ENCODE results near the gene NEXN. TPM values are rescaled to one million over a fixed set of nuclear protein-coding genes. Genes with fewer than 3 reads are reported as not detected.
A peak's percentile ranks its signal among the peaks of the same experiment; 100 is the strongest.

NEXN gene
- total RNA-seq, result 10 to 100 TPM in 5 of 9 donors, 1 to 10 TPM in 4; 6.5 to 24.2 (median 10.5) TPM
- polyA plus RNA-seq, result 10 to 100 TPM; 19.2 to 50.6 (median 50.2) TPM
- long read RNA-seq, donor 1, result 0 reads
- long read RNA-seq, donor 2, partial matches to known transcripts, result 0 of 3 reads
- long read RNA-seq, donor 2, other reads (novel, unspliced or antisense), result 0 of 3 reads
- long read RNA-seq, donor 3, result 0 reads
- long read RNA-seq, donor 4, partial matches to known transcripts, result 20 of 25 reads
- long read RNA-seq, donor 4, other reads (novel, unspliced or antisense), result 2 of 25 reads
- long read RNA-seq, donor 5, transcript NEXN-201 (12 exons, 3,195 nt), result major isoform, 25 of 45 reads
- long read RNA-seq, donor 5, partial matches to known transcripts, result 3 of 45 reads
- long read RNA-seq, donor 5, other reads (novel, unspliced or antisense), result 16 of 45 reads
- long read RNA-seq, donor 6, partial matches to known transcripts, result 38 of 47 reads
- long read RNA-seq, donor 6, other reads (novel, unspliced or antisense), result 8 of 47 reads
- long read RNA-seq, donor 7, partial matches to known transcripts, result 0 of 1 reads
- long read RNA-seq, donor 7, other reads (novel, unspliced or antisense), result 0 of 1 reads
- long read RNA-seq, donor 8, partial matches to known transcripts, result 0 of 2 reads
- long read RNA-seq, donor 8, other reads (novel, unspliced or antisense), result 0 of 2 reads
- long read RNA-seq, donor 9, result 0 reads
- long read RNA-seq, donor 10, result 0 reads

- TF ChIP-seq POLR2A (IDR thresholded peaks at IDR 0.05), result peak; percentile 57 to 86
- TF ChIP-seq, protein P1, sequence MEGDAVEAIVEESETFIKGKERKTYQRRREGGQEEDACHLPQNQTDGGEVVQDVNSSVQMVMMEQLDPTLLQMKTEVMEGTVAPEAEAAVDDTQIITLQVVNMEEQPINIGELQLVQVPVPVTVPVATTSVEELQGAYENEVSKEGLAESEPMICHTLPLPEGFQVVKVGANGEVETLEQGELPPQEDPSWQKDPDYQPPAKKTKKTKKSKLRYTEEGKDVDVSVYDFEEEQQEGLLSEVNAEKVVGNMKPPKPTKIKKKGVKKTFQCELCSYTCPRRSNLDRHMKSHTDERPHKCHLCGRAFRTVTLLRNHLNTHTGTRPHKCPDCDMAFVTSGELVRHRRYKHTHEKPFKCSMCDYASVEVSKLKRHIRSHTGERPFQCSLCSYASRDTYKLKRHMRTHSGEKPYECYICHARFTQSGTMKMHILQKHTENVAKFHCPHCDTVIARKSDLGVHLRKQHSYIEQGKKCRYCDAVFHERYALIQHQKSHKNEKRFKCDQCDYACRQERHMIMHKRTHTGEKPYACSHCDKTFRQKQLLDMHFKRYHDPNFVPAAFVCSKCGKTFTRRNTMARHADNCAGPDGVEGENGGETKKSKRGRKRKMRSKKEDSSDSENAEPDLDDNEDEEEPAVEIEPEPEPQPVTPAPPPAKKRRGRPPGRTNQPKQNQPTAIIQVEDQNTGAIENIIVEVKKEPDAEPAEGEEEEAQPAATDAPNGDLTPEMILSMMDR (IDR thresholded peaks at IDR 0.05), result peak in 1 of 6 experiments; percentile 6
These were observed at the start of gene NEXN for GRCh38 chr1:77888081-77888780. Gene NEXN (plus strand): TSS chr1:77888624. CDS start chr1:77916107, 27,483 bp downstream.

GRCh38 chr1:77841574-77841973, 46.9 kb upstream of the NEXN start:
- intact Hi-C loops (cut with DNase I), result no loop called here
- no peak for DNase-seq
- Histone ChIP-seq H3K36me3 (replicated peaks in 1 of 2) (peaks cover 0 to 13% of the 10 kb centered on the region in 2 donors), H3K27me3 (no peaks in the 10 kb centered on the region), H3K27ac (no peak overlapping the region), H3K4me3 (no peak overlapping the region), H3K9me3 (replicated peaks in 1 of 3) (no peaks in the 10 kb centered on the region), H3K4me1 (replicated peaks in 1 of 2) (no peaks in the 10 kb centered on the region)
- WGBS, 4 donors, result 58 to 77% (median 76%) methylated on average over 1 of the region's 1 CpG
- no peak for TF ChIP-seq POLR2A (IDR thresholded peaks at IDR 0.05)
- TF ChIP-seq, protein P1 (IDR thresholded peaks at IDR 0.05), result no peak

More at GRCh38 chr1:77888081-77888780, at the start of gene NEXN:
- Histone ChIP-seq H3K4me3 (peak within 1 kb of the TSS; percentile 7 to 88 (median 52)), H3K36me3 (replicated peaks in 1 of 2) (no peaks in the 10 kb centered on the region), H3K27me3 (no peaks in the 10 kb centered on the region), H3K27ac (peak within 1 kb of the TSS; percentile 80 to 97 (median 95)), H3K4me1 (replicated peaks in 1 of 2) (peaks cover 0 to 21% of the 10 kb centered on the region in 2 donors), H3K9me3 (replicated peaks in 1 of 3) (no peaks in the 10 kb centered on the region)
- intact Hi-C loops (cut with DNase I), result loop anchor here in 1 of 2 donors (10.0 kb wide), 1 partner anchor 63 kb away; no protein-coding TSS in a partner anchor
- 2 to 5% (median 3%) methylated on average over 12 to 36 of the region's 36 CpGs for WGBS, 4 donors
- DNase-seq, result peak; percentile 74 to 90 (median 84)

- WGBS, 4 donors, result 96 to 100% (median 99%) methylated on average over 1 of the region's 1 CpG
These were observed 42.5 kb upstream of the NEXN start for GRCh38 chr1:77845951-77846350.

More at GRCh38 chr1:77845951-77846350, 42.5 kb upstream of the NEXN start:
- Histone ChIP-seq H3K9me3 (replicated peaks in 1 of 3) (no peaks in the 10 kb centered on the region), H3K27me3 (no peaks in the 10 kb centered on the region), H3K4me3 (no peak overlapping the region), H3K36me3 (replicated peaks in 1 of 2) (peaks cover 0 to 13% of the 10 kb centered on the region in 2 donors), H3K27ac (no peak overlapping the region), H3K4me1 (replicated peaks in 1 of 2) (no peaks in the 10 kb centered on the region)
- no peak for TF ChIP-seq POLR2A (IDR thresholded peaks at IDR 0.05)
- TF ChIP-seq, protein P1 (IDR thresholded peaks at IDR 0.05), result no peak
- intact Hi-C loops (cut with DNase I), result no loop called here
- no peak for DNase-seq
